Mucosa of rectum (tissue), 2 donors: Measurements from ENCODE around the gene LUC7L2.

Experiments used
- H3K27ac ChIP-seq, 2 donors: one replicate each; pipeline ENCODE4 v1.7.0; 2013; ENCODE audit warnings: inconsistent platforms in 2 of 2, low read depth in 2 of 2, low read length in 2 of 2
- H3K27me3 ChIP-seq, 2 donors: one replicate each; pipeline ENCODE4 v1.7.0; 2013; ENCODE audit warnings: low read length in 2 of 2; ENCODE audit not compliant: control insufficient read depth in 2 of 2, insufficient read depth in 2 of 2
- H3K36me3 ChIP-seq, 2 donors: one replicate each; pipeline ENCODE4 v1.7.0; 2013; ENCODE audit warnings: low read length in 2 of 2; ENCODE audit not compliant: control insufficient read depth in 2 of 2, insufficient read depth in 2 of 2
- H3K4me1 ChIP-seq, 2 donors: one replicate each; pipeline ENCODE4 v1.7.0; 2013; ENCODE audit warnings: low read length in 2 of 2, mild to moderate bottlenecking in 1 of 2; ENCODE audit not compliant: control insufficient read depth in 2 of 2, insufficient read depth in 2 of 2
- H3K4me3 ChIP-seq, 2 donors: one replicate each; pipeline ENCODE4 v1.7.0; 2013; ENCODE audit warnings: low read length in 2 of 2
- H3K9ac ChIP-seq, 2 donors: one replicate each; pipeline ENCODE4 v1.7.0; 2013; ENCODE audit warnings: low read length in 2 of 2, low read depth in 1 of 2, mild to moderate bottlenecking in 1 of 2
- H3K9me3 ChIP-seq, 2 donors: one replicate each; pipeline ENCODE4 v1.7.0; 2013; ENCODE audit warnings: low read length in 2 of 2; ENCODE audit not compliant: control insufficient read depth in 2 of 2
- donor health status: healthy.
- donor health status: Normal muscosa, but diverticular disease.

The LUC7L2 gene

DNA sequence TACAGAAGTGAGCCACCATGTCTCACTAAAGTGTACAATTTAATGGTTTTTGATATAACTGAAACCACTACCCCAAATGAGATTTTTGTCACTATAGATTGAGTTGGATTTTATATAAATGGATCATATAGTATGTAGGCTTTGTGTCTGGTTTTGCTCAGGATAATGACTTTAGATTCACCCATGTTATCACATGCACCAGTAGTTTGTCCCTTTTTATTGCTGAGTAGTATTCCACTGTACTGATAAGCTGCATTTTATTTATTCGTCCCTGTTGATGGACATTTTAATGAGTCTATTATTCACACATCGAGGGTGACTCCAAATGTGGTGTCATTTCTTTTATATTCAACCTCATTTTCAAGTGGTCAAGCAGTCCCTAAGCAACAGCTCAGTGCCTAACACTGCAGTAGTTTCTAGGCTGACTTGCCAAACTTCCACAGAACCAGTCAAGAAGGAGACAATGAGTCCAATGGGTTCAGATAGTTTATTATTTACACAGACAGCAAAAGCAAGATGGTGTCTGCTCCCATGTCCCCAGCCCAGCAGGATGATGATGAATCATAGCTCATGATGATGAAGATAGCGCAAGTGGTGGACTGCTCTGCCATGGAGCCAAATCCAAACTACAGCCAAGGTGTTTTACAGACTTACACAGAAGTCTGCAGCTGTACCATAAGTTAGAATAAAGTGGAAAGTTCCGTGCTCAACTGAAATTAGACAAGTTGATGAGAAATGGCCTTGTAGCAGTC lies 25.1 kb upstream of the LUC7L2 start:
- Histone ChIP-seq H3K36me3 (no peaks in the 10 kb centered on the region), H3K4me1 (no peaks in the 10 kb centered on the region), H3K9ac (no peak overlapping the region), H3K27ac (no peak overlapping the region), H3K27me3 (no peaks in the 10 kb centered on the region), H3K4me3 (no peak overlapping the region), H3K9me3 (no peaks in the 10 kb centered on the region)

DNA sequence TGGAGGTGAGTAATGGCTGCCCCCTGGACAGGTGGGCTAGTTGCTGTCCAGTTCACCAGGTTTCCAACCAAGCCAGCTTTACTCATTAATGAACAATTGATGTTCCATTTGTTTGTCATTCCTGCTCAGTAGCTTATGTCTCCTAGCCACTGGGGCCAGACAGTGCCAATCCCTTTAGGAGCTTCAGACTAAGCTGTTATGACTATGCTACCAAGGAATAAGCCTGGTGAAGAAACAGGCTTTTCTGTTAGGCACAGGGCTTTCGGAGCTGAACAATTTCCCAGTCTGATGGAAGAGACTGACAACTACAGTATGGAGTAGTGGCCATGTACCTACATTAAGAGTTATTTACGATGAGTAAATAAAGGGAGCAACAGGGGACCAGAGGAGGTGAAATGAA lies 20.7 kb upstream of the LUC7L2 start:
- H3K4me1 ChIP-seq, result peaks cover 5 to 8% of the 10 kb centered on the region in 2 donors
- H3K27ac ChIP-seq, result no peak overlapping the region
- no peaks in the 10 kb centered on the region for H3K9me3 ChIP-seq
- H3K4me3 ChIP-seq, result no peak overlapping the region
- no peak overlapping the region for H3K9ac ChIP-seq
- H3K27me3 ChIP-seq, result no peaks in the 10 kb centered on the region
- H3K36me3 ChIP-seq, result no peaks in the 10 kb centered on the region

DNA sequence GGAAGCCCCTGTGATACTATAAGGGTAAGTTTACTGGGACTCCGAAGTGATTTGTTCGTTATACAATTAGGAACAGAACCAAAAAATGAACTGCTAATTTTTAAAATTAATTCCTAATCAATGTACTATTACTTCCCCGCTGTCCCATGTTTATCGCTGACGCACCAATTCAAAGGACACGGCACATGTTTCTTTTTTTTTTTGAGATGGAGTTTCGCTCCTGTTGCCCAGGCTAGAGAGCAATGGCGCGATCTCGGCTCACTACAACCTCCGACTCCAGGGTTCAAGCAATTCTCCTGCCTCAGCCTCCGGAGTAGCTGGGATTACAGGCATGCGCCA lies 20.0 kb upstream of the LUC7L2 start:
- Histone ChIP-seq H3K27ac (peak overlapping the region; percentile 95 to 100), H3K27me3 (no peaks in the 10 kb centered on the region), H3K4me3 (peak overlapping the region; percentile 81 to 95), H3K36me3 (no peaks in the 10 kb centered on the region), H3K4me1 (peaks cover 5 to 8% of the 10 kb centered on the region in 2 donors), H3K9me3 (no peaks in the 10 kb centered on the region), H3K9ac (peak overlapping the region in 1 of 2 donors; percentile 87)

DNA sequence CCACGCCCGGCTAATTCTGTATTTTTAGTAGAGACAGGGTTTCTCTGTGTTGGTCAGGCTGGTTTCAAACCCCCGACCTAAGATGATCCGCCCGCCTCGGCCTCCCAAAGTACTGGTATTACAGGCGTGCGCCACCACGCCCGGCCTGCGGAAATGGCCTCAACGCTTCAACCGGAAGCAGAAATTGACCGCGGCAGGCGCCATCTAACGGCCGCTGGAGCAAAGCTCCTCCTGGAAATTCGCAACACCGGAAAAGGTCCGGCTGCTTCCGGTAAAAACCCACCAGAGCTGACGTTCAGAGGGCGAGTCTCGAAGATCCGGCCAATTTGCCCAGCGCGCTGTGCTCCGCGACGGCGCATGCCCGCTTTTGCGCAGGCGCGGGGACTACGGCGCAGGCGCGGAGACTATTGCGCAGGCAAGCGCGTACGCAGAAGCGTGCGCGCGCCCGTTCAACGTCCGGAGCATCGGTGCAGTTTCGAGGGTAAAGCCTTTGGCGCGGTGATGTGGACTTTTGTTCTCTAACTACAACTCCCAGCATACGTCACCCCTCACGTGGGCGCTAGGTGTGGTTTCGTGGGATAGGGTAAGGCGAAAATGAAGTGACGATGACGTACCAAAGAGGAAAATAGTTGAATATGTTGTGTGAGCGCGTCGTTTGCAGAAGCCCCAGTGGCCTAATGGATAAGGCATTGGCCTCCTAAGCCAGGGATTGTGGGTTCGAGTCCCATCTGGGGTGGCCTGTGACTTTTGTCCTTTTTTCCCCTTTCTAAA lies 19.5 kb upstream of the LUC7L2 start:
- H3K27ac ChIP-seq, result peak overlapping the region; percentile 95 to 100
- no peaks in the 10 kb centered on the region for H3K36me3 ChIP-seq

DNA sequence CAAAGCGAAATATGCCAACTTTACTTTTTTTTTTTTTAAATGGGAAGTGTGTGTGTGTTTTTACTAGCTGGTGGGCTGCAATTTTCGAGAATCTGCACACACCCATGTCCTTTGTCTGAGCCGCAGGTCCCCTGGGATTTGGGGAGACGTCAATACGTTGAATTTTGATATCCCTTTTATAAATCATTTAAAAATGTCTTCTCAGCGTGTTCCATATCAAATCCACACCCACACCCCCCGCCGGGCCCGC lies 19.0 kb upstream of the LUC7L2 start:
- peaks cover 5 to 8% of the 10 kb centered on the region in 2 donors for H3K4me1 ChIP-seq
- H3K4me3 ChIP-seq, result peak overlapping the region; percentile 81 to 95
- H3K9ac ChIP-seq, result peak overlapping the region; percentile 87 to 100
- peaks cover 0 to 4% of the 10 kb centered on the region in 2 donors for H3K36me3 ChIP-seq
- H3K27ac ChIP-seq, result peak overlapping the region; percentile 95 to 100
- no peaks in the 10 kb centered on the region for H3K27me3 ChIP-seq
- H3K9me3 ChIP-seq, result no peaks in the 10 kb centered on the region

More for the DNA sequence above, 19.5 kb upstream of the LUC7L2 start:
- Histone ChIP-seq H3K27me3 (no peaks in the 10 kb centered on the region), H3K9ac (peak overlapping the region; percentile 87 to 100), H3K4me1 (peaks cover 5 to 8% of the 10 kb centered on the region in 2 donors), H3K9me3 (no peaks in the 10 kb centered on the region), H3K4me3 (peak overlapping the region; percentile 81 to 95)

DNA sequence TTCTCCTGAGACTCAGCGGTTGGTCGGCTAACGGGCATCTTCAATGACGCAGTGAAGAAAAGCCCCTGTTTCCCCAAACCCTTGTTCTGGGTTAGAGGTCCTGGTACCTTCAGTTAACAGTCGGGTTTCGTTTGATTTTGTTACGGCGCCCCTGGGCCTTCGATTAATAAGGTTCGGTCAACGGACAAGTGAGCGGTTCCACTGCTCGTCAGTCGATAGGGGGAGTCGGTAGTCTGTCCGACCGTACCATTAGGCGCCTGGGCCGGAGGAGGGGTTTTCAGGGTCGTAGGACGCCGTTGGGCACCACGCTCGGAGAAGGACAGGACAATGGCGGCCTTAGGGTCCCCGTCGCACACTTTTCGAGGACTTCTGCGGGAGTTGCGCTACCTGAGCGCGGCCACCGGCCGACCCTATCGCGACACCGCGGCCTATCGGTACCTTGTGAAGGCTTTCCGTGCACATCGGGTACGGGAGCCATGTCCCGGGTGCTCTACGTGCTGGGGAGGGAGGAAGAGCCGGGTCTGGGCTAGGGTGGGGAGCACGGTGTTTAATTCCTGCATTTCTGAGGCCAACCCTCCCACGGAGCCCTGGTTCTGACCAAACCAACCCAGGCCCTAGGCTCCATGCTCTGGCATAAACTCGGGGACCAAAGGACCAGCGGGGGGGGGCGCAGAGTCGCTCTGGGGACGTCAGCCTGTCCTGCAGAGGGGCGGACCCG lies 18.5 kb upstream of the LUC7L2 start, which contains the start of gene FMC1:
TSS of gene FMC1 (plus strand) at position 280 of the 718 bp plus-strand sequence. CDS start at position 328, 48 bp downstream.
- Histone ChIP-seq H3K4me1 (peaks cover 5 to 8% of the 10 kb centered on the region in 2 donors), H3K9ac (peak within 1 kb of the TSS; percentile 87 to 100), H3K27ac (peak within 1 kb of the TSS; percentile 95 to 100), H3K9me3 (no peaks in the 10 kb centered on the region), H3K4me3 (peak within 1 kb of the TSS; percentile 81 to 95), H3K27me3 (no peaks in the 10 kb centered on the region), H3K36me3 (peaks cover 1 to 4% of the 10 kb centered on the region in 2 donors)

DNA sequence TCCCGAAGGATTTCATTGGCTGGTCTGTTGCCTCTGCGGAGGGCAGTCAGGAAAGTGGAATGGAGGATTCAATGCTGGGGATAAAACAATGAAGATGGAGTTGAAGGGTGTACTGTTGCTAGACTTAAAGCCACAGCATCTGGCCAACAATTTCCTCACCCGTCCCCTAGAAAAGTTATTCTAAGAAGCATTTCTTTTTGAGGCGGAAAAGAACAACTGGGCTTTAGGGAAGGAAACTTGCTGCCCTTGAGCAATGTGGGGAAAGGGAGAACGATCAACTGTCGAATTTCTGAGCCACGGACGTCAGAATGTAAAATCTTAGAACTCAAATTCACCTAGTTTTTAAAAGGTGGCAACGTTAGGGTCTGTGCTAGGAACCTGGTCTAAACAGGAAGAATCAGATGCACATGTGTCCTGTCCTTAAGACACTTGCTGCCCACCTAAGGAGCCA lies 17.9 kb upstream of the LUC7L2 start:
- Histone ChIP-seq H3K4me3 (peak overlapping the region; percentile 81 to 95), H3K4me1 (peaks cover 5 to 8% of the 10 kb centered on the region in 2 donors), H3K9me3 (no peaks in the 10 kb centered on the region)

DNA sequence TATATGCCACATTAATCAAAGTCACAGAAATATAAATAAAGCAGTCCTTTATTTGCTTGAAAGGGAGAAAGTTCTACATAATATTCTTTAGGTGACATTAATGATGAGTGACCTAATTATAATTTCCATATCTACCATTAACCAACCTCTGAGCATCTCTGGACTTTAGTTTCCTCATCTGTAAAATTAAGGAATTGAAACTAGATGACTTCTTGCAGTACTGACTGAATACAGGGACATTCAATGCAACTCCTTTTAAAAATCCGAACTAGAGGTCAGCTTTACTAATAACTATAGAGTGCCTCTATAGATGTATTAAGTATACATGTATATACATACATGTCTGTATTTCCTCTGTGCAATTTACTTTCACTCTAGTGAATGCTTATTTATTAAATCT lies 14.7 kb upstream of the LUC7L2 start:
- no peak overlapping the region for H3K27ac ChIP-seq
- peaks cover 5 to 8% of the 10 kb centered on the region in 2 donors for H3K4me1 ChIP-seq
- no peaks in the 10 kb centered on the region for H3K27me3 ChIP-seq
- H3K9ac ChIP-seq, result no peak overlapping the region
- no peaks in the 10 kb centered on the region for H3K9me3 ChIP-seq
- peaks cover 8 to 16% of the 10 kb centered on the region in 2 donors for H3K36me3 ChIP-seq
- H3K4me3 ChIP-seq, result no peak overlapping the region

More for the DNA sequence above, 17.9 kb upstream of the LUC7L2 start:
- Histone ChIP-seq H3K9ac (peak overlapping the region; percentile 87 to 100), H3K36me3 (peaks cover 7% of the 10 kb centered on the region in 2 donors), H3K27me3 (no peaks in the 10 kb centered on the region), H3K27ac (peak overlapping the region; percentile 95 to 100)

DNA sequence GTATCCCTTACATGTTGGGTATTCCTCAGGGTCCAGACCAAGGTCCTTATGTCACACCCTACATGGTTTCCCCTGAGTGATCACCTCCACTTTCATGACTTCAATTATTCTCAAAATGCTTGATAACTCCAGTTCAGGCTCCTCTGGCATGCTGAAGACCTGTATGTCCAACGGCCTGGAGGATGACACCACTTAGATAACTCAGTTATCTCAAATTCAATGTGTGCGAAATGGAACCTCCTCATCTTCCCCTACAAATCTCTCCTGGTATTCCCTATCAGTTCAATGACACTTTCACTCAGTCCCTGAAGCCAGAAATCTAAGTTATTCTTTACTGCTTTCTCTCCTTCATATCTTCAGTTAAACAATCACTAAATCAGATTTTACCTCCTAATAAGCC lies 8.7 kb upstream of the LUC7L2 start:
- Histone ChIP-seq H3K27me3 (no peaks in the 10 kb centered on the region), H3K9ac (no peak overlapping the region), H3K4me3 (no peak overlapping the region), H3K27ac (no peak overlapping the region), H3K4me1 (no peaks in the 10 kb centered on the region), H3K36me3 (peaks cover 8 to 25% of the 10 kb centered on the region in 2 donors), H3K9me3 (no peaks in the 10 kb centered on the region)

DNA sequence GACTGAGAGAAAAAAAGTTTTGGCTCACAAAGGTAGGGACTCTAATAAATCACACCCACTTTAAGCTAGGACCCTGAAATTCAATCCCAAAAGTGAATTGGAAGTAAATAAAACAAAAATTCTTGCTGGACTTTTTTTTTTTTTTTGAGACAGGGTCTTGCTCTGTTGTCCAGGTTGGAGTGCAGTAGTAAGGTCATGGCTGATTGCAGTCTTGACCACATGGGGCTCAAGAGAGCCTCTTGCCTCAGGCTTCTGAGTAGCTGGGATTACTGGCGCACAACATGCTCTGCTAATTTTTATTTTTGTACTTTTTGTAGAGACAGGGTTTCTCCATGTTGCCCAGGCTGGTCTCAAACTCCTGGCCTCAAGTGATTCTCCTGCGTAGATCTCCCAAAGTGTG lies 5.0 kb upstream of the LUC7L2 start:
- no peak overlapping the region for H3K4me3 ChIP-seq

More for the DNA sequence above, 5.0 kb upstream of the LUC7L2 start:
- Histone ChIP-seq H3K4me1 (peaks cover 0 to 7% of the 10 kb centered on the region in 2 donors), H3K9ac (no peak overlapping the region), H3K9me3 (no peaks in the 10 kb centered on the region), H3K27ac (no peak overlapping the region), H3K27me3 (no peaks in the 10 kb centered on the region), H3K36me3 (peaks cover 3 to 11% of the 10 kb centered on the region in 2 donors)
